Putamen (tissue), 1 donor: ENCODE results near the gene PGPEP1.
A peak's percentile ranks its signal among the peaks of the same experiment; 100 is the strongest.
"Not testable (repeated sequence)": the region's sequence is repeated elsewhere in the genome, so short reads cannot be mapped to it uniquely, and the experiment has no call there.

Source experiments
- DNase-seq: peaks from one replicate; pipeline ENCODE4 v3.0.0-alpha.2; 2016; ENCODE audit warnings: low spot score

PGPEP1 gene

DNA sequence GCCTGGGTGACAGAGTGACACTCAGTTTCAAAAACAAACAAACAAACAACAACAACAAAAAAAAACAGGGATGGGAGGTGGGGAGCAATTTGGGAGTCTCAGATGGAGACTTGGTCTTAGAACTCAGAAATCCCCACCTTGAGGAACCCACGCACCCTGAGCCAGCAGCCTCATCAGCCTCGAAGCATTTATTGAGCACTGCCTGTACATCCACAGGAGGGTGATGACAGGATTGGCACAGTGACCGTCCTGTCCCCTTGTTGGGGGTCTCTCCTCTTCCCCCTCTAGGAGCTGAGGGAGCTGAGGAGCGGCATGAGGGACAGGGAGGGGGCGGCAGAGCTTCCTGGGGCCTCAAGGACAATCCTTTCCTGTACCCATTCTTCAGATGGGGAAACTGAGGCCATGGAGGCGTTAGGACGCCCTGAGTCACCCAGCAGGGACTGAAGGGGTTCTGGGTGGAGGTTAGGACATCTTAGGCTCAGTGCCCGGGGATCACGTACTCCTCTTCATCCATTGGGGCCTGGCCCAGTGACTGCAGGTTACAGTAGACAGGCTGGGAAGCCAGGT is 51.2 kb downstream of the PGPEP1 start:
- DNase-seq: no peak

DNA sequence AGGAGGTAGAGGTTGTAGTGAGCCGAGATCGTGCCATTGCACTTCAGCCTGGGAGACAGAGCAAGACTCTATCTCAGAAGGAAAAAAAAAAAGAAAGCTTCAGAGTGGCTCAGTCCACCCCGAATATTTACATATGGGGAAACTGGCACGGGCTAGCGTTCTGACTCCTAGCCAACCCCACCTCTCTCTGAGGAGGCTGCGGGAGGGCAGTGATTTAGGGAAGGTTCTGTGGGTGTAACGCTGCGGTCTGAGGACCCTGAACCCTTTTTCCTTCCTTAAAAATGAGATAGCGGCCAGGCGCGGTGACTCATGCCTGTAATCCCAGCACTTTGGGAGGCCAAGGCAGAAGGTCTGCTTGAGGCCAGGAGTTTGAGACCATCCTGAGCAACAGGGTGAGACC is 52.0 kb downstream of the PGPEP1 start:
- DNase-seq: no peak

DNA sequence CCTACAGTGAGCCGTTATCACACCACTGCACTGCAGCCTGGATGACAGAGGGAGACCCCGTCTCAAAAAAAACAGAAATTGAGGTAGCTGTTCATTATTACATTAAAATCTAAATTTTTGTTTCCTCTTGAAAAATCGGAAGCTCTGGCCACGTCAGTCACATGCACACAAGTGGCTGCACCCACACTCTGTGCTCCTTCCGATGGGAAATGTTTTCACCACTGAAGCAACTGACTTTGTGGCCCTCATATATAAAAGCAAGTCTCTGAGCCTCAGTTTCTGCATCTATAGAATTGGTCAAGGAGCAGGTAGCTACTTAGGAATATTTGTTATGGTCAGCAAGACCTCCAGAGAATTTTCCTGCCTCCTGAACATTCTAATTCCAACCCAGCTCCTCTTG is 52.5 kb downstream of the PGPEP1 start:
- no peak for DNase-seq

DNA sequence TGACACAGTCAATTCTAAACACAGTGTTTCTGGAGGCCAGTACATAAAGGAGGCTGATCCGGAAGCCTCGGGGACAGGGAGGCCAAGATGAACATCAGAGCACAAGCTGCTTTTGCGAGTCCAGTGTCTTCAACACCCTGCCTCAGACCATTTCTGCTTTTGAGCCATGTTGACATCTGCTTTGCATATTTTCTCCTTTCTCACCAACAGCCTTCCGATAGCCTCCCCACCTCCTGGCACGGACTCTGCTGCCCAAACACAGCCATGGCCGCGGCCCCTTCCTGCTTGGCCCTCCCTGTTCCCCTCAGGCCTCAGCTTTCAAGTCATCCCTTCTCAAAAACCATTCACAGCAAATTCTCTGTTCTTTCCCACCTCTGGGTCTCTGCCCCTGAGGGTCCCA is 53.4 kb downstream of the PGPEP1 start:
- DNase-seq: no peak

DNA sequence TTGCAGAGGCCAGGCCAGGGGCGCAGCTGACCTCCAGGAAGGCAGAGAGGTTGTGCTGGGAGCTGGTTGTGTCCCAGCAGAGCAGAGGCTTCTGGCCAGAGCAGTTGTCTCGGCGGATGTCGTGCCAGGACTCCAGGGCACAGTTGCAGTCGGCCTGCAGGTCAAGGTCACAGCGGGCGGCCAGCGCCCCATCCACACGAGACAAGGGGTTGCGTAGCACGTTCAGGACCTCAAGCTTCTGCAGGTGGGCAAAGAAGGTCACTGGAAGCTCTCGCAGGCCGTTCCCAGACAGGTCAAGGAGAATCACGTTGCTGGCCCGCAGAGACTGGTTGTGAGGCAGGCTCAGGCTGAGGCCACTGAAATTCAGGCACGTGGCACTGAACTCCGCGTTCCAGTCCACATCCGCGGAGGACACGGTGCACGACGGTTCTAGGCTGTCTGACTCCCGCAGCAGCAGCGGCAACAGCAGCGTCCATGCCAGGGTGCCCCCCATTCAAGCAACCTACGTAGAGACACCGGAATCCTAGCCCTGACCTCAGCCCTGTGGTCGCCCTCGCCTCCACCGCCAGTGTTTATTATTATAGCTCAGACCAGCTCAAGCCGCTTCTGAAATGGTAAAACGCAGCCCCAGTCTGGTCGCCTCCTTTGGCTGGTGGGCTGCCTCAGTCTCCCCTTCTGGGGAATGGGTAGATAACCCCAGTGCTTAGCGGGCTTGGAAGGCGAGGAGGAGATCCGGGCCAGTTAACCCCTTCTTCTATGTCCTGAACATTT is 56.3 kb downstream of the PGPEP1 start:
- DNase-seq: no peak

DNA sequence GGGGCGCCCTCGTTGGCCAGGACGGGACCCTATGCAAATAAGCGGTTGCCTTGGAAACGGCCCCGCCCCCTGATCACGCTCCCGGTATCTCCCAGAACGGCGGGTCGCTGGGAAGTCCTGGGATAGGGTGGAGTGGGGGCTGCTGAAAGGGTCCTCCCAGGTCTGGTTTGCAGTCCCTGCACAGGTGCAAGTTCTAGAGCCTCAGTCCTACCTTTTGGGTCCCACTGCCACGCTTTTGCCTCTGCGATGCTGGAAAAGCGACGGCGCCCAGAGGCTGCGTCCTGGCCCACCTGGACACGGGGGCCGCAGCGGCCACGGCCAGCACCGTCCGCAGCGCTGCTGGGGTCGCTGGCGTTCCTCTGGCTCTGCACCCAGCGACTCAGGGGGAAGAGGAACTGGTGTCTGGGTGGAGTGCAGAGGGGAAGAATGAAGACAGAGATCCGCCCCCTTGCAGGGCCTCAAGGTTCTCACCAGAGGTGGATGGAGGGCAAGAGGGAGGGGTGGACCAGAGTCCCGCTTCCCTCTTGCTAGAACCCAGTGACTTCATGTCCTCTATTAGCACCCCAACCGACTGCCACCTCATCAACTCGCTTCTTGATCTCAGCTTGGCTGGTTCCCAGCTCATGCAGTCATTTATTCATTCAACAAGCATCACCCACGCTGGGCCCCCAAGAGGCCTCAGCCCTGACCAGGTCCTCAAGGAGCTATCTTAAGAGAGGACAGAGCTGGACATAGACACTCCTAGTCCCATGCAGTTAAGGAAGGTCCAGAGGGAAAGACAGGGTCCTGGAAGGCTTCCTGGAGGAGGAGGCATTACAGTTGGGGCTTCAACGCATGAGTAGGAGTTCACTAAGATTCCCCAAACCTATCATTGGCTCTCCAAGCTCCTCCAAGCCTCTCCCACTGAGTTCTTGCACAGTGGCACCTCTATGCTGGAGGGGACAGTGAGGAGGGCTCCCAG is 57.1 kb downstream of the PGPEP1 start, which contains the start of gene LRRC25:
LRRC25 (minus strand) TSS at position 381 of the 961 bp plus-strand sequence. CDS start 659 bp downstream, outside the sequence.
- no peak for DNase-seq

DNA sequence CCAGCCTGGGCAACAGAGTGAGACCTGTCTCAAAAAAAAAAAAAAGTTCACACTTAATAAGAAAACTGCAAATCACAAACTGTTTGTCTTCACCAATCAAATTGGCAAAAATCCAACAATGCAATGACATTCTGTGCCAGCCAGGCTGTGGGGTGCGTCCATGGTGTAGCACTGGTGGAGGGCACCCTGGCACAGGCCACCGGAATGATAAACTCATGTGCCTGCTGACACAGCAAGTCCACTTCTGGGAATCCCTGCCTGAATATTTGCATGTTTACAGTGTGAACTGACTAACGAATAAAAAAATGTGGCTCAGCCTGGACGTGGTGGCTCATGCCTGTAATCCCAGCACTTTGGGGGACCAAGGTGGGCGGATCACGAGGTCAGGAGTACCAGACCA is 58.6 kb downstream of the PGPEP1 start:
- no peak for DNase-seq

DNA sequence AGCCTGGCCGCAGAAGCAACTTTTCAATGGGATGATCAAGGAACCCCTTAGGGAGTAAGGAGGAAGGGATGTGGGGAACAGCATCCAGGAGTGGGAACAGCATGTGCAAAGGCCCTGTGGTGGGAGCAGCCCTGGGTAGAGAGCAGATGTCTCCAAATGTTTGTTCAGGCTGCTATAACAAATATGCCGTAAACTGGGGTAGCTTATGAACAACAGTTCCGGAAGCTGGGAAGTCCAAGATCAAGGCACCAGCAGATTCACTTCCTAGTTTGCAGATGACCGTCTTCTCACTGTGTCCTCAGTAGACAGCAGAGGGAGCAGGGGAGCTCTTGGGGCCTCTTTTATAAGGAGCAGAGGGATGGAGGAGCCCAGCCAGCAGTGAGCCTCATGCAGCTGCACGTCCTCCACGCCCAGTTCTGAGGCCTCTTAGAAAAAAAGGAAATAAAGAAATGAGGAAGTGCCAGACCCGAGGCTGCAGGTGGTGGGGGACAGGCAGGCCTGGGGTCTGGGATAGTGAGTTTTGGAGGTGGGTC is 61.2 kb downstream of the PGPEP1 start:
- DNase-seq: no peak

DNA sequence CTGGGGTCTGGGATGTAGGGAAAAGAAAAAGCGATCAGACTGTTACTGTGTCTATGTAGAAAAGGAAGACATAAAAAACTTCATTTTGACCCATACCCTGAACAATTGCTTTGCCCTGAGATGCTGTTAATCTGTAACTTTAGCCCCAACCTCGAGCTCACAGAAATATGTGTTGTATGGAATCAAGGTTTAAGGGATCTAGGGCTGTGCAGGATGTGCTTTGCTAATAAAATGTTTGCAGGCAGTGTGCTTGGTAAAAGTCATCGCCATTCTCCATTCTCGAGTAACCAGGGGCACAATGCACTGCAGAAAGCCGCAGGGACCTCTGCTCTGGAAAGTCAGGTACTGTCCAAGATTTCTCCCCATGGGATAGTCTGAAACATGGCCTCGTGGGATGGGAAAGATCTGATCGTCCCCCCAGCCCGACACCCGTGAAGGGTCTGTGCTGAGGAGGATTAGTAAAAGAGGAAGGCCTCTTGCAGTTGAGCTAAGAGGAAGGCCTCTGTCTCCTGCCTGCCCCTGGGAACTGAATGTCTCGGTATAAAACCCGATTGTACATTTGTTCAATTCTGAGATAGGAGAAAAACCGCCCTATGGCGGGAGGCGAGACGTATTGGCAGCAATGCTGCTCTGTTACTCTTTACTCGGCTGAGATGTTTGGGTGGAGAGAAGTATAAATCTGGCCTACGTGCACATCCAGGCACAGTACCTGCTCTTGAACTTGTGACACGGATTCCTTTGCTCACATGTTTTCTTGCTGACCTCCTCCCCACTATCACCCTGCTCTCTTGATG is 62.3 kb downstream of the PGPEP1 start:
- DNase-seq: not testable (repeated sequence)

DNA sequence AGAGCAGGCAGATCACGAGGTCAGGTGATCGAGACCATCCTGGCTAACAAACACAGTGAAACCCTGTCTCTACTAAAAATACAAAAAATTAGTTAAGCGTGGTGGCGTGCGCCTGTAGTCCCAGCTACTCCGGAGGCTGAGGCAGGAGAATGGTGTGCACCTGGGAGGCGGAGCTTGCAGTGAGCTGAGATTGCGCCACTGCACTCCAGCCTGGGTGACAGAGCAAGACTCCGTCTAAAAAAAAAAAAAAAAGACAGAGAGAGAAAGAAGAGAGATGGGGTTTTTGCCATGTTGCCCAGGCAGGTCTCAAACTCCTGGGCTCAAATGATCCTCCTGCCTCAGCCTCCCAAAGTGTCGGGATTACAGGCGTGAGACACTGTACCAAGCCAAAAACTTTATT is 65.4 kb downstream of the PGPEP1 start:
- not testable (repeated sequence) for DNase-seq

DNA sequence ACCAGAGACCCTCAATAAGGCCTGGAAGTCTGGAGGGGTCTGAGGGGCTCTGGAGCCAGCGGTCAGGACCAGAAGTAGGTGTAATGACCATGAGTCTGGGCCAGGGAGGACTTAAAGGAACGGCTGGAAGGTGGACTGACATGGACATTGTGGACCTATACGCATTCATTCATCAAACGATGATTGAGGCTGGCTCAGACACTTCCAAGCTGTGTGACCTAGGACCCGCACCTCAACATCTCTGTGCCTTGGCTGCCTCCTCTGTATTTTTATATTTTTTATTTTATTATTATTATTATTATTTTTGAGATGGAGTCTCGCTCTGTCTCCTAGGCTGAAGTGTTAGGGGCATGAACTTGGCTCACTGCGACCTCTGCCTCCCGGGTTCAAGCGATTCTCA is 66.4 kb downstream of the PGPEP1 start:
- no peak for DNase-seq

DNA sequence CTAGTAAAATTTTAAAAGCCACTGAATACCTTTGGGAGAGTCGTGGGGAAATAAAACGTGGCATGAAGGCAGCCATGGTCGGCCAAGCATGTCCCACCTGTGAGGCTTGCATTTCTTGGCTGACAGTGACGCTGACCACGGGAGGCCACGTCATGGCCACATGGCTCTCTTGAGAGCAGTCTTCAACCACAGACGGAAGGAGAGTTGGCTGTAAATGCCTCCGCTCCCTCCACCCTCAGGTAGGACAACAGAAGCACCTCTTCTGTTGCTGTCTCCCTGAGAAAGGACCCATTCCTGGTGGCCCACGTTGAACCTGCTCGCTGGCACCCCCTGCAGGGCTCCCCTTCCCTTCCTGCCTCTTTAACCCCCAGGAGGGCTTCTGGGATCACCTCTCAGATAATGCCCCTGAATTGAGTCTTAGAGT is 67.7 kb downstream of the PGPEP1 start:
- no peak for DNase-seq

DNA sequence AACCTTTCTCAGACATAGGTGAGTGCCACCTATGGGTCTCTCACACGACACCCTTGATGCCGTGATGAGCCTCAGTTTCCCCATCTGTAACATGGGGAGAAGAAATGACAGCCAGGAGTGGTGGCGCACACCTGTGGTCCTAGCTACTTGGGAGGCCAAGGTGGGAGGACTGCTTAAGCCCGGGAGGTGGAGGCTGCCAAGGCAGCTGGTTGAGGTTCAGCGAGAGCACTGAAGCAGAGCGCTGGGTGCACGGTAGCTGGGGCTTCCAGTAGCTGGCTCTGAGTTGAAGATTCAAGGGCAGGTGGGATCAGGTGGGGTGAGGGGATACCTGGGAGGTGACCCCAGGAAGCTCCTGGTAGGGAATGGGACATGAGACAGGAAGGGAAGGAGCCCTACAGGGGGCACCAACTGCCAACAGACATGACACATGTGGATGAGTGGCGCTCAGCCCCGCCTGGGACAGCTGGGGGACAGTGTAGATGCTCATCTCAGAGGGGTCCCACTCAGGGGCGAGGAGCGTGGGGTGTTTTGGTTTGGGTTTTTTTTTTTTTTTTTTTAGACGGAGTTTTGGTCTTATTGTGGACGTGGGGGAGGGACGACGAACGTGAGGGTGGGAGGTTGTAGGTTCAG is 72.3 kb downstream of the PGPEP1 start:
- no peak for DNase-seq

DNA sequence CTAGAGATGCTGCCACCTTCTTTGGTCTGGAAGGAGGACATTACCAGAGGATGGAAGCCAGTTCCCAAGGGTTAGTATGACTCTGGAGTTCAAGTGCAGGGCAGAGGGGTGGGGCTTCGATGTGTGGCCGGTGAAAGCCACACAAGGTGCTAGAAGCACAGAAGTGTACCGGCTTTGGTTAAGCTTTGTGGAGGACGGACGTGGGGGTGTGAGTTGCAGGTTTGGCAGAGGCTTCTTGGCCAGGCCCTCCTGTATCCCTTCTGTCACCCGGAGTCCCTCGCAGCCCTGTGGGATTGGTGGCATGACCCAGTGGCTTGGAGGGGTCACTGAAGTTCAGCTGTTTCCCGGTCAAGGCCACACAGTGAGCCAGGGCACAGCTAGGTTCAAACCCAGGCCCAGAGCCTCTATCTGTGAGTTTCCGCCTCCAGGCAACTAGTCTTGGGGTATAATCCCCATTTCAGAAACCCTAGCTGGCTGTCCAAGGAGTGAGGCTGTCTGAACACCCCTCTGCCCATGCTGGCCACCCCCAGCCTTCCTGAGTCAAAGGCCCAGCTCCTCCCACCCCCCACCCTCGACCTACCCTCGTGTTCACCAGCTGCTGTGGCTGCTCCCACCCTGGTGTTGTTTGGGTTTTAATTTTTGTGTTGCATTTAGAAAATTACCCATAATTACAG is 74.2 kb downstream of the PGPEP1 start:
- DNase-seq: no peak

DNA sequence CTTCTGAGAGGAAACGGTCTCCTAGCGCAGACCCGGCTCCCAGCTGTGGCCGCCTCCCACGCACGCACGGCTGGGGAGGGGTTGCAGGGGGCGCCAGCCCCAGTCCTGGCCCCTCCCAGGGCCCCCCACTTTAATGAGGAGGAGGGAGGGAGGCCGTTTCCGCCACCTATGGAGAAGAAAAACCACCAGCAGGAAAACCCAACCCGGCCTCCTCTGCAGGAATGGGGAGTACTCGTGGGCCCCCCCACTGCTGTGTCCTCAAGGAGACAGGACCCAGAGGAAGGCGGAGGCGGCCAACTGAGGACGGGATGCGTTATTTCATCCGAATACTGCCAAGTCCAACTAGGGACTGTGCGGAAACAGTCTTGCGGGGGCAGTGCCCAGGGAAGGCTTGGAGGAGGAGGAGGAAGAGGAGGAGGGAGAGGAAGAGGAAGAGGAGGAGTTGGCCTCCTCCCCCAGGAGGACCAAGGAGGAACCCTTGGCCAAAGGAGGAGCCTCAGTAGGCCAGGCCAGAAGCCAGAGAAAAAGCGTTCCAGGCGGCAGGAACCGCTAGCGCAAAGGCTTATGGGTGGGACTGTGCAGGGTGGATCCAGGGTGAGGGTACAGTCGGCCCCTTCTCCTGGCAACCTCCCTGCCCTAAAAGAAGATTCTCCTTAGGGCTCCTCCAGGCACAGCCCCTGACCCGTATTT is 74.9 kb downstream of the PGPEP1 start:
- no peak for DNase-seq

DNA sequence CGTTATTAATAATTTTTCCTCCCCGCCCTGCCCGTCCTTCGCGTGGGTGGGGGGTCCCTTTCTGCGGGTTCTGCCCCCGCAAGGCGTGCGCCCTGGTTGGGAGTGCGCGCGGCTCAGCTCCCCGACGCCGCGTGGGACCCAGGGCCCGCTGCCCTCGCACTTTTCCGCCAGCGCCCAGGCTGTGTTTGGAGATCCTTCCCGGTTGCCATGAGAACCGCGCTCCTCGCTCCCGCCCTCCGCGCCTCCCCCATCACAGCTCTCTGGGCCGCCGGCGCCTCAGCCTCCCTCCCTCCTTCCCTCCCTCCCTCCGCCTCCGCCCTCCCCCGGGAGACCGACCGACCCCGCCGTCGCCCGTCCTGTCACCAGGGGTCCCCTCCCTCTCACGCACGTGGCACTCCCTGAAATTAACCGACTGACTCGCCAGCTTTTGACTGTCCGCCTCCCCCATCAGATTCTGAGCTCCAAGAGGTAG is 76.4 kb downstream of the PGPEP1 start:
- DNase-seq: peak; percentile 79

DNA sequence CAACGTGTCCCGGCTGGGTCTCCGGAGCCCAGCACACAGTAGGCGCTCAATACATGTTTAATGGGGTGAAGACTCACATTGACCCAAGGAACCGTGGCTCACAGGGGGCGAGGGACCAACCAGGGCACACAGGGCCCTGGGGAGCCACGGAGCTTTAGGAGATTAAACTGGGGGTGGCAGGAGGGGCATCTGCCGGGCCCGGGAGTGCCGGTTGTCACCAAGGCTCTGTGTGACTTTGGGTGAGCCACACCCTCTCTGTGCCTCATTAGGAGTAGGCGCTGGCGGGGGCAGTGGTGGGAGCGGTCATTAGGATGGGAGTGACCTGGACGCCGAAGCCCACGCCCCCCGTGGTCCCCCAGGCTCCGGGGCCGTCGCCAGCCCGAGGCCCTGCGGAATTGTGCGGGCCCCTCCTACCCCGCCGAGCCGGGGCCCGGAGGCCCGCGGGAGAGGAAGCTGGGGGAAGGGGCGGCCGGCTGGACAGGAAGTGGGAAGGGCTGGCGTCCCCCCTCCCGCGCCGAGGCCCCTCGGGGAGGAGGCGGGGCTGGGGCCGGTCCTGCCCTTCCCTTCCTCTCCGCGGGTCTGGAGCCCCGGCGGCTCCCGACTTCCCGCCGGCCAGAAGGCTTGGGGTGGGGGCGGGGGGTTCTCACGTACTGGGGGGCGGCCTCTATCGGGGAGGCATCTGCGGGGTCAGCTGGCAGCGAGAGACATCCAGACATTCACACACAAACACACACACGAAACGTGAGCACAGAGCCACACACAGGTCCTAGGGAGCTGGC is 77.0 kb downstream of the PGPEP1 start:
- DNase-seq: no peak

DNA sequence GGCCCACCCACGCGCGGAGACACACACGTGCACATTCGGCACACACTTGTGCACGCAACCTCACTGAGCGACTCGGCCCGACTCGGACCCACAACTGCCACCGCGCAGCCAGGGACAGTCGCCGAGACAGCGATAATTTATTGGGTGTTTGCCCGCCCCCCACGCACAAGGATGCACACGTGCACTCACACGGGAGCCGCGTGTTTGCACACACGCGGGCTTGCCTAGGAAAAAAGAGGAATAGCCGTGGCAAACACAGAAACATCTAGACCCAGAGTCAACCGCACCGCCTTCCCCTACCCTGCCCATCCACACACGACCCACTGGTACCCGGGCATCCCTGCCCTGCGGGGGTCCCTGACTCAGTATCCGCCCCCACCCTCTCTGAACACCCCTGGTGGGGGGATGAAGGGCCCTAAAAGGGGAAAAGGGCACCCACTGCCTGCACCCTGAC is 77.7 kb downstream of the PGPEP1 start:
- DNase-seq: no peak
